Measurements from ENCODE around the gene RPS15. TPM values are rescaled to one million over a fixed set of nuclear protein-coding genes. Genes with fewer than 3 reads are reported as not detected.

The RPS15 gene
- polyA plus RNA-seq, 1 donor (not counting 4 experiments of a cell fraction or from before 2014, with no cell fraction given), result 795 TPM

DNA sequence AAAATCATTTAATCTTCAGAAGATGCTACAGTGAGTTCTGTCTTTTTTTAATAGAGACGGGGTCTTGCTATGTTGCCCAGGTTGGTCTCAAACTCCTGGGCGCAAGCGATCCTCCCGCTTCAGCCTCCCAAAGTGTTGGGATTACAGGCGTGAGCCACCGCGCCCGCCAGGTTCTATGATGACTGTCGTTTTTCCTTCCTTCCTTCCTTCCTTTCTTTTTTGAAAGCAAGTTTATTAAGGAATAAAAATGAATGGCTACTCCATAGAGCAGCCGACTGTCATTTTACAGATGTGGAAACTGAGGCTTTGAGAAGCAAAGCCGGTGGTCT lies 36.3 kb upstream of the RPS15 start:
- Histone ChIP-seq H3K9me1 (ENCODE audit: control insufficient read depth, extremely low read depth, insufficient read depth, low read length) (no peaks in the 10 kb centered on the region), H3K27me3 (ENCODE audit: control insufficient read depth, extremely low read depth, insufficient read depth, low read length) (peaks cover 5% of the 10 kb centered on the region), H2AFZ (ENCODE audit: control insufficient read depth, low read length) (no peak overlapping the region), H3K4me2 (ENCODE audit: control insufficient read depth, extremely low read depth, insufficient read depth, low read depth, low read length) (peak overlapping the region; percentile 0), H3K27ac (ENCODE audit: control insufficient read depth, insufficient read depth, low read length) (no peak overlapping the region), H3K36me3 (ENCODE audit: control insufficient read depth in 2 of 2, extremely low read depth in 1 of 2, insufficient read depth in 2 of 2, low read length in 2 of 2) (no peaks in the 10 kb centered on the region), H3K79me2 (ENCODE audit: control insufficient read depth, insufficient read depth, low read length) (no peaks in the 10 kb centered on the region), H4K20me1 (ENCODE audit: control insufficient read depth, extremely low read depth, insufficient read depth, low read length) (no peaks in the 10 kb centered on the region), H3K9me3 (ENCODE audit: control insufficient read depth, low read depth, low read length) (no peaks in the 10 kb centered on the region), H3K4me1 (ENCODE audit: control insufficient read depth, extremely low read depth, insufficient read depth, low read length) (peaks cover 28% of the 10 kb centered on the region), H3K4me3 (ENCODE audit: control insufficient read depth in 2 of 3, extremely low read depth in 1 of 3, insufficient read depth in 2 of 3, low read depth in 1 of 3, low read length in 3 of 3) (no peak overlapping the region), H3K9ac (ENCODE audit: control insufficient read depth, extremely low read depth, insufficient read depth, low read length) (no peak overlapping the region)
- no peak for FAIRE-seq
- dilution Hi-C loops (cut with MboI; ENCODE audit: extremely low pct_ligation_motif_present, low sequenced_read_pairs), result no loop called here
- no peak for DNase-seq (ENCODE audit: low read depth, low spot score)
- no peak for TF ChIP-seq EZH2 (IDR thresholded peaks at IDR 0.05; ENCODE audit: low read length)
- TF ChIP-seq, protein P1, sequence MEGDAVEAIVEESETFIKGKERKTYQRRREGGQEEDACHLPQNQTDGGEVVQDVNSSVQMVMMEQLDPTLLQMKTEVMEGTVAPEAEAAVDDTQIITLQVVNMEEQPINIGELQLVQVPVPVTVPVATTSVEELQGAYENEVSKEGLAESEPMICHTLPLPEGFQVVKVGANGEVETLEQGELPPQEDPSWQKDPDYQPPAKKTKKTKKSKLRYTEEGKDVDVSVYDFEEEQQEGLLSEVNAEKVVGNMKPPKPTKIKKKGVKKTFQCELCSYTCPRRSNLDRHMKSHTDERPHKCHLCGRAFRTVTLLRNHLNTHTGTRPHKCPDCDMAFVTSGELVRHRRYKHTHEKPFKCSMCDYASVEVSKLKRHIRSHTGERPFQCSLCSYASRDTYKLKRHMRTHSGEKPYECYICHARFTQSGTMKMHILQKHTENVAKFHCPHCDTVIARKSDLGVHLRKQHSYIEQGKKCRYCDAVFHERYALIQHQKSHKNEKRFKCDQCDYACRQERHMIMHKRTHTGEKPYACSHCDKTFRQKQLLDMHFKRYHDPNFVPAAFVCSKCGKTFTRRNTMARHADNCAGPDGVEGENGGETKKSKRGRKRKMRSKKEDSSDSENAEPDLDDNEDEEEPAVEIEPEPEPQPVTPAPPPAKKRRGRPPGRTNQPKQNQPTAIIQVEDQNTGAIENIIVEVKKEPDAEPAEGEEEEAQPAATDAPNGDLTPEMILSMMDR (optimal IDR thresholded peaks at IDR 0.05 in 1 of 3, IDR thresholded peaks at IDR 0.05 in 1 of 3, conservative IDR thresholded peaks at IDR 0.05 in 1 of 3; ENCODE audit: extremely low read depth in 1 of 3, insufficient read depth in 2 of 3, low read length in 3 of 3), result no peak

DNA sequence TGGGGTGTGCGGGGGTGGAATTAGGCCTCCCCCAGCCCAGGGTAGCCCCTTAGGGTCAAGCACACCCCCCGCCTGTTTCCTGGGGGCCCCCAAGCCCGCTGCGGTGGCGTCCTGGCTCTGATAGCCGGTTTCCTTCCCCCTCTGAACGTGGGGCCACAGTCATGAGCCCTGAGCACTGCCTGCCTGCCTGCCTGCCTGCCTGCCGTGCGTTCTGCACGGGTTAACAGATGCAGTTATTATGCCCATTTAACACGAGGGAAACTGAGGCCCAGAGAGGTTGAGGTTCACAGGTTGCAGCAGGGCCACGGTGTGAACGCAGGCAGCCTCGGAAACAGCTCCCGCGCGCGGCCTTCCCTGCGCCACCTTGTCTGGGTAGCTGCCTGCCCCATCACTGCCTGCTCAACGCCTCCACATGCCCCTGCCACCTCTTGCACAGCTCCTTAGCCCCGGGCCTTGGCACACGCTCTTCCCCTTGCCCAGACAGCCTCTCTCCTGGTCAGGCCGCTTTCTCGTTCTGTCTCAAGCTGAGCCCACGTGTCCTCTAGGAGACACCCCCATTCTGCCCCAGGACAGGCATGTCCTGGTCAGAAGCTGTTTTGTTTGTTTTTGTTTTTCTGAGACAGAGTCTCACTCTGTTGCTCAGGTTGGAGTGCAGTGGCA lies 35.7 kb upstream of the RPS15 start:
- no peak for FAIRE-seq
- peak overlapping the region; percentile 56 for H3K4me2 ChIP-seq (ENCODE audit: control insufficient read depth, extremely low read depth, insufficient read depth, low read depth, low read length)

More for the DNA sequence above, 35.7 kb upstream of the RPS15 start:
- no peak for TF ChIP-seq EZH2 (IDR thresholded peaks at IDR 0.05; ENCODE audit: low read length)
- TF ChIP-seq, protein P1 (optimal IDR thresholded peaks at IDR 0.05 in 1 of 3, IDR thresholded peaks at IDR 0.05 in 1 of 3, conservative IDR thresholded peaks at IDR 0.05 in 1 of 3; ENCODE audit: extremely low read depth in 1 of 3, insufficient read depth in 2 of 3, low read length in 3 of 3), result peak in 1 of 3 experiments; percentile 15
- Histone ChIP-seq H3K27ac (ENCODE audit: control insufficient read depth, insufficient read depth, low read length) (no peak overlapping the region), H3K9me3 (ENCODE audit: control insufficient read depth, low read depth, low read length) (no peaks in the 10 kb centered on the region), H3K27me3 (ENCODE audit: control insufficient read depth, extremely low read depth, insufficient read depth, low read length) (peaks cover 5% of the 10 kb centered on the region), H4K20me1 (ENCODE audit: control insufficient read depth, extremely low read depth, insufficient read depth, low read length) (no peaks in the 10 kb centered on the region), H3K4me3 (ENCODE audit: control insufficient read depth in 2 of 3, extremely low read depth in 1 of 3, insufficient read depth in 2 of 3, low read depth in 1 of 3, low read length in 3 of 3) (no peak overlapping the region), H3K4me1 (ENCODE audit: control insufficient read depth, extremely low read depth, insufficient read depth, low read length) (peaks cover 29% of the 10 kb centered on the region), H3K36me3 (ENCODE audit: control insufficient read depth in 2 of 2, extremely low read depth in 1 of 2, insufficient read depth in 2 of 2, low read length in 2 of 2) (no peaks in the 10 kb centered on the region), H3K79me2 (ENCODE audit: control insufficient read depth, insufficient read depth, low read length) (no peaks in the 10 kb centered on the region), H3K9me1 (ENCODE audit: control insufficient read depth, extremely low read depth, insufficient read depth, low read length) (no peaks in the 10 kb centered on the region), H3K9ac (ENCODE audit: control insufficient read depth, extremely low read depth, insufficient read depth, low read length) (peak overlapping the region; percentile 52), H2AFZ (ENCODE audit: control insufficient read depth, low read length) (peak overlapping the region; percentile 76)
- dilution Hi-C loops (cut with MboI; ENCODE audit: extremely low pct_ligation_motif_present, low sequenced_read_pairs), result no loop called here
- DNase-seq (ENCODE audit: low read depth, low spot score), result no peak

Data from keratinocyte (primary cell).